OCI-LY1 (cell line): ENCODE results near the gene PBX1.

Source experiments
- H2AFZ ChIP-seq: fragments of 200-600 bp; sonication (generic), shearing (Covaris generic); 2 replicates; pipeline ENCODE4 v1.6.0; 2014; ENCODE audit warnings: antibody characterized with exemption, mild to moderate bottlenecking, low read length
- H3F3A ChIP-seq: fragments of 200-600 bp; sonication (generic), shearing (Covaris generic); 2 replicates; pipeline ENCODE4 v1.6.0; 2014; ENCODE audit warnings: mild to moderate bottlenecking, antibody characterized with exemption, low read length, moderate library complexity; ENCODE audit not compliant: insufficient read depth
- H3K27ac ChIP-seq: fragments of 200-600 bp; sonication (generic); 2 replicates; pipeline ENCODE4 v1.5.1; 2014; ENCODE audit warnings: low read length, mixed run types, mild to moderate bottlenecking, low read depth; ENCODE audit not compliant: poor library complexity, severe bottlenecking
- H3K27me3 ChIP-seq: fragments of 200-600 bp; sonication (generic); 2 replicates; pipeline ENCODE4 v1.6.0; 2014; ENCODE audit warnings: antibody characterized with exemption, mild to moderate bottlenecking, low read length, moderate library complexity; ENCODE audit not compliant: insufficient read depth
- H3K36me3 ChIP-seq: fragments of 200-600 bp; sonication (generic); 2 replicates; pipeline ENCODE4 v1.6.1; 2014; ENCODE audit warnings: mild to moderate bottlenecking, antibody characterized with exemption, low read length, moderate library complexity, mixed read lengths; ENCODE audit not compliant: insufficient read depth
- H3K4me1 ChIP-seq: fragments of 200-600 bp; sonication (generic); 2 replicates; pipeline ENCODE4 v1.5.1; 2014; ENCODE audit warnings: mild to moderate bottlenecking, low read length, moderate library complexity; ENCODE audit not compliant: insufficient read depth, severe bottlenecking
- H3K4me2 ChIP-seq: fragments of 200-600 bp; sonication (generic), shearing (Covaris generic); 2 replicates; pipeline ENCODE4 v1.6.1; 2014; ENCODE audit warnings: low read length
- H3K4me3 ChIP-seq: fragments of 200-600 bp; sonication (generic); 2 replicates; pipeline ENCODE4 v1.5.1; 2014; ENCODE audit warnings: low read length, low read depth, mild to moderate bottlenecking, mixed read lengths; ENCODE audit not compliant: poor library complexity, severe bottlenecking
- H3K79me2 ChIP-seq: fragments of 200-600 bp; shearing (Covaris generic); 2 replicates; pipeline ENCODE4 v1.6.1; 2016; ENCODE audit warnings: mixed run types, low read length, mixed read lengths; ENCODE audit not compliant: insufficient read depth
- H3K9ac ChIP-seq: fragments of 200-600 bp; sonication (generic), shearing (Covaris generic); 2 replicates; pipeline ENCODE4 v1.6.1; 2014; ENCODE audit warnings: mild to moderate bottlenecking, low read length, mixed read lengths
- H3K9me2 ChIP-seq: fragments of 200-600 bp; sonication (generic), shearing (Covaris generic); 2 replicates; pipeline ENCODE4 v1.6.1; 2014; ENCODE audit warnings: low read depth, mild to moderate bottlenecking, low read length, mixed read lengths
- H3K9me3 ChIP-seq: fragments of 200-600 bp; shearing (Covaris generic); 2 replicates; pipeline ENCODE4 v1.6.1; 2014; ENCODE audit warnings: low read length, mixed read lengths
- H4K20me1 ChIP-seq: fragments of 200-600 bp; sonication (generic), shearing (Covaris generic); 2 replicates; pipeline ENCODE4 v1.6.0; 2016; ENCODE audit warnings: mild to moderate bottlenecking, low read length; ENCODE audit not compliant: insufficient read depth
- EZH2 ChIP-seq: fragments of 200-600 bp; sonication (generic), shearing (Covaris generic); IDR thresholded peaks from 2 replicates; pipeline ENCODE4 v1.8.0; 2017; ENCODE audit warnings: borderline replicate concordance, mixed run types, mild to moderate bottlenecking, antibody characterized with exemption, low read length, moderate library complexity, mixed read lengths
- TF ChIP-seq, protein P1 (sequence below): fragments of 200-600 bp; sonication (generic), shearing (Covaris generic); IDR thresholded peaks from 2 replicates; pipeline ENCODE4 v1.5.1; 2017; ENCODE audit warnings: mild to moderate bottlenecking, antibody characterized with exemption, low read length, moderate library complexity, mixed read lengths

The PBX1 gene

DNA sequence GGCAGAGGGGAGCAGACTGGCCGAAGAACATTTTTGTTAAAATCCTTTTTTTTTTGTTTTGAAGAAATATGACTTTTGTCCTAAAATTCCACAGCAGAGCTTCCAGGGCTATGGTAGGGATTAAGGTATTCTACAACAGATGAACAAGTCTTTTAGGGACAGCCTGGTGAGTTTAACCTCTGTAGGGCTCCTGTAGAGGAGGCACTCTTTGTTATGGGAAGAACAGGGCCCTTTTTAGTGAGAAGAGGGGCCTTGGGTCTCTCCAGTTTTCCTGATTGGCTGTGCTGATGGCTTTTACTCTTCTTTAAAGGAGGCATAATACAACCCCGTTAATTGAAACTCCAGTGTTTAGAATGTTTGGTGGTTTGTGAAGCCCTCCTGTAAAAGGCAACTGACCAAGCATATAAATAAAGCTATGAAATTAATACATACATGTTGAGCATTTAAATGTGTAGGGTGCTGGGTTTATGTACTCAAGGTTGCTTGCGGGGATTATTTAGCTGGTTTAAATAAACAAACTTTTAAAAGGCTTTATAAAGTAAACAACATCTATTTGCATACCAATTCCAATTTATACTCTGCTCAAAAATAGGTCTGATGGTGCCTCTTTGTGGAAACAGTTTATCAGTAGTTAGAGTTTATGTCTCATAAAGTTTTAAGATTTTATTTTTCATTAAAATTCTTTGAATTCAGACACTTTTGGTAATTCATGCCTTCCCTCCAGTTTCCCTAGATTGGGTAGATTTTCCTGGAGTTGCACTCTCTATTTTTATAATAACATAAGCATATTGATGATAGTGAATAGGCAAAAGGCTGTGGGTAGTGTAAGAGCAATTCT lies 46.5 kb downstream of the PBX1 start:
- Histone ChIP-seq H3K9me3 (no peaks in the 10 kb centered on the region), H3K9me2 (no peaks in the 10 kb centered on the region), H3K4me1 (no peaks in the 10 kb centered on the region), H3K27ac (no peak overlapping the region), H3K36me3 (no peaks in the 10 kb centered on the region), H3K4me2 (no peak overlapping the region), H3K79me2 (no peaks in the 10 kb centered on the region), H3K27me3 (no peaks in the 10 kb centered on the region), H3K4me3 (no peak overlapping the region), H3F3A (no peaks in the 10 kb centered on the region), H2AFZ (no peak overlapping the region), H3K9ac (no peak overlapping the region), H4K20me1 (no peaks in the 10 kb centered on the region)
- TF ChIP-seq, protein P1, sequence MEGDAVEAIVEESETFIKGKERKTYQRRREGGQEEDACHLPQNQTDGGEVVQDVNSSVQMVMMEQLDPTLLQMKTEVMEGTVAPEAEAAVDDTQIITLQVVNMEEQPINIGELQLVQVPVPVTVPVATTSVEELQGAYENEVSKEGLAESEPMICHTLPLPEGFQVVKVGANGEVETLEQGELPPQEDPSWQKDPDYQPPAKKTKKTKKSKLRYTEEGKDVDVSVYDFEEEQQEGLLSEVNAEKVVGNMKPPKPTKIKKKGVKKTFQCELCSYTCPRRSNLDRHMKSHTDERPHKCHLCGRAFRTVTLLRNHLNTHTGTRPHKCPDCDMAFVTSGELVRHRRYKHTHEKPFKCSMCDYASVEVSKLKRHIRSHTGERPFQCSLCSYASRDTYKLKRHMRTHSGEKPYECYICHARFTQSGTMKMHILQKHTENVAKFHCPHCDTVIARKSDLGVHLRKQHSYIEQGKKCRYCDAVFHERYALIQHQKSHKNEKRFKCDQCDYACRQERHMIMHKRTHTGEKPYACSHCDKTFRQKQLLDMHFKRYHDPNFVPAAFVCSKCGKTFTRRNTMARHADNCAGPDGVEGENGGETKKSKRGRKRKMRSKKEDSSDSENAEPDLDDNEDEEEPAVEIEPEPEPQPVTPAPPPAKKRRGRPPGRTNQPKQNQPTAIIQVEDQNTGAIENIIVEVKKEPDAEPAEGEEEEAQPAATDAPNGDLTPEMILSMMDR: no peak
- no peak for TF ChIP-seq EZH2

- H3K79me2 ChIP-seq: no peaks in the 10 kb centered on the region
- H3K4me2 ChIP-seq: no peak overlapping the region
- H3K9me2 ChIP-seq: no peaks in the 10 kb centered on the region
Observed at GRCh38 chr1:164607351-164607750, 48.4 kb downstream of the PBX1 start.

DNA sequence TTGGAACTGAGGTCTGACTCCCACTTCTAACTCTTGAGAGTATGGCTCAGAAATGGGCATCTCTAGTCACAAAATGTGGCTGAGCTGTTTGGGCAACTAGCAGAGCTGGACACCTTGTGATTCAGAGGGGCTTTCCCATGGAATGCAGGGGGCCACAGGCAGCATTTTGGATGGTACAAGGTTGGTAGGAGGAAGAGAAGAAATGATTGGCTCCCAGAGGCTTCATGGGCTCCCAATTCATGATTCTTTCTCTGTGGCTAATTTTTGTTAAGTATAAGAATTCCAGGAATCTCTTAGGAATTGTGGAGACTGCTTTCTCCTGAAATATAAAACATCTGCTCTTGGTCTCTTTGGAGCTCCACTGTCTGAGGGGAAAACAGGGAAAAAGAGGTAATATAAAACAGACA lies 49.7 kb downstream of the PBX1 start:
- Histone ChIP-seq H2AFZ (no peak overlapping the region), H3K4me3 (no peak overlapping the region), H3K4me2 (no peak overlapping the region), H4K20me1 (no peaks in the 10 kb centered on the region), H3K4me1 (no peaks in the 10 kb centered on the region), H3K9ac (no peak overlapping the region), H3F3A (no peaks in the 10 kb centered on the region), H3K9me2 (no peaks in the 10 kb centered on the region), H3K27ac (no peak overlapping the region), H3K79me2 (no peaks in the 10 kb centered on the region), H3K36me3 (no peaks in the 10 kb centered on the region), H3K9me3 (no peaks in the 10 kb centered on the region), H3K27me3 (no peaks in the 10 kb centered on the region)
- TF ChIP-seq EZH2: no peak
- TF ChIP-seq, protein P1: no peak

More at GRCh38 chr1:164607351-164607750, 48.4 kb downstream of the PBX1 start:
- Histone ChIP-seq H2AFZ (no peak overlapping the region), H3F3A (no peaks in the 10 kb centered on the region), H3K27me3 (no peaks in the 10 kb centered on the region), H4K20me1 (no peaks in the 10 kb centered on the region), H3K4me1 (no peaks in the 10 kb centered on the region), H3K36me3 (no peaks in the 10 kb centered on the region), H3K9me3 (no peaks in the 10 kb centered on the region), H3K9ac (no peak overlapping the region), H3K4me3 (no peak overlapping the region), H3K27ac (no peak overlapping the region)
- no peak for TF ChIP-seq EZH2
- TF ChIP-seq, protein P1: no peak
